GM10248 (cell line): ENCODE results near the gene KIF2C.

Experiments used
- CTCF ChIA-PET: fragments of 300-600 bp; sonication (Branson Sonifier 250); formaldehyde crosslinking; extraction: SDS; loops from one replicate; lab custom pipeline; 2021; ENCODE audit warnings: antibody characterized with exemption; lab: Yijun Ruan, JAX
- POLR2A ChIA-PET: fragments of 350-650 bp; sonication (Branson Sonifier 250); formaldehyde crosslinking; extraction: SDS; loops from one replicate; lab custom pipeline; 2020; ENCODE audit warnings: antibody characterized with exemption; lab: Yijun Ruan, JAX
- DNase-seq: peaks from one replicate; pipeline ENCODE4 v3.0.0; 2012; ENCODE audit errors: extremely low spot score
- CTCF ChIP-seq: IDR thresholded peaks from 2 replicates; pipeline ENCODE4 v1.5.1; 2012; ENCODE audit warnings: mild to moderate bottlenecking, low read depth; ENCODE audit errors: extremely low read depth, missing control alignments, control extremely low read depth

The KIF2C gene

GRCh38 chr1:44778705-44779576 is 39.3 kb downstream of the KIF2C start:
- ChIA-PET CTCF (interaction anchor here (1.2 to 2.8 kb wide), 4 partner anchors 8 to 14 kb away, joined by 3 to 8 read pairs (median 5); partner anchors contain the start of gene BEST4), POLR2A (interaction anchor here (0.9 to 1.4 kb wide), 2 partner anchors 10 to 21 kb away, joined by 3 to 5 read pairs; partner anchors contain the start of genes BEST4 and PLK3)
- no peak for DNase-seq
- no peak for TF ChIP-seq CTCF

GRCh38 chr1:44780583-44781121 is 41.0 kb downstream of the KIF2C start:
- DNase-seq, result no peak
- ChIA-PET CTCF (interaction anchor here (1.1 to 2.8 kb wide), 7 partner anchors 10 to 52 kb away, joined by 3 to 8 read pairs (median 4); partner anchors contain the start of genes PLK3 and RNU5D-1), POLR2A (interaction anchor here (0.8 to 1.8 kb wide), 5 partner anchors 9 to 39 kb away, joined by 3 to 10 read pairs (median 4); partner anchors contain the start of gene PLK3)
- TF ChIP-seq CTCF, result no peak

- POLR2A ChIA-PET, result interaction anchor here (1.2 kb wide), 3 partner anchors 8 to 36 kb away, joined by 3 to 10 read pairs (median 3); partner anchors contain the start of gene RPS8
- no peak for TF ChIP-seq CTCF
- no peak for DNase-seq
- CTCF ChIA-PET, result interaction anchor here (0.8 to 3.6 kb wide), 8 partner anchors 8 to 53 kb away, joined by 3 to 18 read pairs (median 4); partner anchors contain the start of genes PLK3, RNU5D-1 and RPS8
Measured at GRCh38 chr1:44783697-44784093, 44.1 kb downstream of the KIF2C start.

GRCh38 chr1:44784094-44785028 is 44.7 kb downstream of the KIF2C start:
- DNase-seq, result peak; percentile 61
- POLR2A ChIA-PET, result interaction anchor here (0.9 to 1.9 kb wide), 5 partner anchors 9 to 35 kb away, joined by 3 to 10 read pairs (median 4); partner anchors contain the start of genes PLK3 and RPS8
- CTCF ChIA-PET, result interaction anchor here (0.6 to 8.0 kb wide), 13 partner anchors 9 to 227 kb away, joined by 3 to 98 read pairs (median 3); partner anchors contain the start of genes BTBD19, DYNLT4, HECTD3 and PLK3
- TF ChIP-seq CTCF, result no peak

GRCh38 chr1:44785029-44785380 is 45.4 kb downstream of the KIF2C start:
- ChIA-PET POLR2A (interaction anchor here (0.6 to 1.9 kb wide), 3 partner anchors 15 to 721 kb away, joined by 3 to 8 read pairs (median 4); partner anchors contain the start of gene PLK3), CTCF (interaction anchor here (0.6 to 8.0 kb wide), 9 partner anchors 9 to 226 kb away, joined by 3 to 98 read pairs (median 6); partner anchors contain the start of genes BTBD19, DYNLT4, HECTD3 and PLK3)
- DNase-seq, result no peak
- no peak for TF ChIP-seq CTCF
